Transverse colon (tissue), 4 donors: Measurements from ENCODE around the gene DKC1. TPM values are rescaled to one million over a fixed set of nuclear protein-coding genes. Genes with fewer than 3 reads are reported as not detected.

Source experiments
- DNase-seq: peaks from one replicate; pipeline ENCODE4 v3.0.0-alpha.2; 2019
- H3K27ac ChIP-seq, 4 donors: fragments of 200-600 bp; sonication (generic); 2 replicates each; pipeline ENCODE4 v1.5.1; 2016 to 2018; ENCODE audit warnings: inconsistent platforms in 4 of 4
- H3K27me3 ChIP-seq: fragments of 200-600 bp; sonication (generic); 2 replicates; pipeline ENCODE4 v1.5.1; 2017; ENCODE audit warnings: inconsistent platforms
- H3K36me3 ChIP-seq, 4 donors: fragments of 200-600 bp; sonication (generic); 2 replicates each; pipeline ENCODE4 v1.5.1; 2017 to 2019; ENCODE audit warnings: inconsistent platforms in 4 of 4
- H3K4me1 ChIP-seq, 4 donors: fragments of 200-600 bp; sonication (generic); 2 replicates each; pipeline ENCODE4 v1.5.1; 2017 to 2020; ENCODE audit warnings: inconsistent platforms in 4 of 4
- H3K4me3 ChIP-seq, 4 donors: fragments of 200-600 bp; sonication (generic); 1 replicate in 1 of 4; 2 replicates in 3 of 4; pipeline versions ENCODE4 v1.5.1 to v1.6.1; 2017 to 2019; ENCODE audit warnings: inconsistent platforms in 4 of 4
- H3K9me3 ChIP-seq, 2 donors: fragments of 200-600 bp; sonication (generic); 2 replicates each; pipeline ENCODE4 v1.5.1; 2017 to 2019; ENCODE audit warnings: inconsistent platforms in 2 of 2
- EP300 ChIP-seq: sonication (generic); formaldehyde crosslinking; IDR thresholded peaks from one replicate; pipeline ENCODE4 v1.6.1; 2017; ENCODE audit warnings: antibody characterized with exemption, low read depth
- POLR2A ChIP-seq: fragments of 450-650 bp; IDR thresholded peaks from one replicate; pipeline ENCODE4 v1.6.1; 2016; ENCODE audit warnings: antibody characterized with exemption, mild to moderate bottlenecking, moderate library complexity
- POLR2AphosphoS5 ChIP-seq, 3 donors: sonication (generic); formaldehyde crosslinking; IDR thresholded peaks; one replicate each; pipeline ENCODE4 v1.6.1; 2016; ENCODE audit warnings: antibody characterized with exemption in 3 of 3
- WGBS, 2 donors: methylation state at CpG; one replicate each; pipeline ENCODE4 v1.1.5; 2018; ENCODE audit warnings: low coverage in 1 of 2; 5-methylcytosine and 5-hydroxymethylcytosine counted together
- in situ Hi-C, 4 donors: fragments of 200-750 bp; cut with MboI; loops; one replicate each; pipeline versions ENCODE4 v1.15.0 to v1.15.1; 2017; ENCODE audit warnings: low sequenced_read_pairs in 3 of 4, low pct_ligation_motif_present in 1 of 4, low pct_unique_long_range_greater_than_20kb in 1 of 4
- intact Hi-C: fragments of 100-400 bp; cut with DNase I; formaldehyde crosslinking; loops from one replicate; pipeline ENCODE4 v1.15.1; 2023; ENCODE audit warnings: low total_unique reads
- total RNA-seq, 4 donors: library from RNA; depleted of rRNA; stranded (reverse); fragments of >200 nt; gene quantifications; one replicate each; pipeline ENCODE4 v1.1.0, GENCODE V29; 2016
- TF ChIP-seq, protein P1 (sequence below), 5 experiments: fragments of 200-600 bp in 3 of 5; fragments of 450-650 bp in 2 of 5; sonication (generic) in 3 of 5; IDR thresholded peaks; 1 replicate in 2 of 5; 2 replicates in 3 of 5; pipeline ENCODE4 v1.5.1; 2016 to 2017; ENCODE audit warnings: antibody characterized with exemption in 5 of 5, inconsistent platforms in 3 of 5, mild to moderate bottlenecking in 2 of 5, moderate library complexity in 1 of 5

DKC1 gene
- total RNA-seq, 4 donors from 2014 or later = 12.7 to 134 (median 24.9) TPM

- no peak overlapping the region for H3K4me3 ChIP-seq
- H3K4me1 ChIP-seq = peaks cover 5 to 46% (median 6%) of the 10 kb centered on the region in 4 donors
- H3K9me3 ChIP-seq = no peaks in the 10 kb centered on the region
- peak; percentile 41 to 59 (median 51) for TF ChIP-seq POLR2AphosphoS5 (IDR thresholded peaks at IDR 0.05)
- TF ChIP-seq POLR2A = no peak
- TF ChIP-seq, protein P1, sequence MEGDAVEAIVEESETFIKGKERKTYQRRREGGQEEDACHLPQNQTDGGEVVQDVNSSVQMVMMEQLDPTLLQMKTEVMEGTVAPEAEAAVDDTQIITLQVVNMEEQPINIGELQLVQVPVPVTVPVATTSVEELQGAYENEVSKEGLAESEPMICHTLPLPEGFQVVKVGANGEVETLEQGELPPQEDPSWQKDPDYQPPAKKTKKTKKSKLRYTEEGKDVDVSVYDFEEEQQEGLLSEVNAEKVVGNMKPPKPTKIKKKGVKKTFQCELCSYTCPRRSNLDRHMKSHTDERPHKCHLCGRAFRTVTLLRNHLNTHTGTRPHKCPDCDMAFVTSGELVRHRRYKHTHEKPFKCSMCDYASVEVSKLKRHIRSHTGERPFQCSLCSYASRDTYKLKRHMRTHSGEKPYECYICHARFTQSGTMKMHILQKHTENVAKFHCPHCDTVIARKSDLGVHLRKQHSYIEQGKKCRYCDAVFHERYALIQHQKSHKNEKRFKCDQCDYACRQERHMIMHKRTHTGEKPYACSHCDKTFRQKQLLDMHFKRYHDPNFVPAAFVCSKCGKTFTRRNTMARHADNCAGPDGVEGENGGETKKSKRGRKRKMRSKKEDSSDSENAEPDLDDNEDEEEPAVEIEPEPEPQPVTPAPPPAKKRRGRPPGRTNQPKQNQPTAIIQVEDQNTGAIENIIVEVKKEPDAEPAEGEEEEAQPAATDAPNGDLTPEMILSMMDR (IDR thresholded peaks at IDR 0.05) = no peak
- H3K27me3 ChIP-seq = no peaks in the 10 kb centered on the region
- H3K27ac ChIP-seq = peak overlapping the region; percentile 63 to 85 (median 75)
- DNase-seq = peak; percentile 45
- intact Hi-C loops = no loop called here
- in situ Hi-C loops = loop anchor here in 1 of 4 donors (25.0 kb wide), 1 partner anchor 99 kb away; the partner anchor contains the start of gene SMIM9
- 54% methylated on average over 8 of the region's 8 CpGs; no CpG with 5 or more reads in 1 of the 2 donors for WGBS, 2 donors
- no peaks in the 10 kb centered on the region for H3K36me3 ChIP-seq
Observed at GRCh38 chrX:154738011-154738738, 24.5 kb upstream of the DKC1 start.

- Histone ChIP-seq H3K27me3 (no peaks in the 10 kb centered on the region), H3K27ac (no peak overlapping the region), H3K4me3 (no peak overlapping the region), H3K9me3 (no peaks in the 10 kb centered on the region), H3K36me3 (no peaks in the 10 kb centered on the region), H3K4me1 (peaks cover 5 to 28% (median 6%) of the 10 kb centered on the region in 4 donors)
- WGBS, 2 donors = 61 to 100% methylated on average over 1 to 2 of the region's 2 CpGs
- TF ChIP-seq POLR2AphosphoS5 (IDR thresholded peaks at IDR 0.05) = no peak
- no peak for TF ChIP-seq POLR2A
- TF ChIP-seq, protein P1 (IDR thresholded peaks at IDR 0.05) = no peak
- TF ChIP-seq EP300 = no peak
- in situ Hi-C loops = loop anchor here in 1 of 4 donors (25.0 kb wide), 1 partner anchor 97 kb away; the partner anchor contains the start of gene SMIM9
- DNase-seq = no peak
- intact Hi-C loops = no loop called here
Observed at GRCh38 chrX:154739952-154740465, 22.7 kb upstream of the DKC1 start.

DNA sequence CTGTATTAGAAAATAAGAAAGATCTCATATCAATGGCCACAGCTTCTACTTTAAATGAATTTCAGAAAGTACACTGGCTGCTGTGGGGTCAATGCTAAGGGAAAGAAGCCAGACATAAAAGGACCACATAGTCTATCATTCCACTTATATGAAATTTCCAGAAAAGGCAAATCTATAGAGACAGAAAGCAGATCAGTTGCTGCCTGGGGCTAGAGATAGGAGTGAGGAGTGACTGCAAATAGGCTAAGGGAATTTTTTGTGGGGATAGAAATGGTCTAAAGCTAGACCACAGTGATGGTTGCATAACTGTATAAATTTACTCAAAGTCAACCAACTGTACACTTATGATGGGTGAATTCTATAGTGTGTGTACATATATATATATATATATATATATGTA is 20.1 kb upstream of the DKC1 start:
- H3K9me3 ChIP-seq = no peaks in the 10 kb centered on the region
- peaks cover 0 to 7% (median 2%) of the 10 kb centered on the region in 4 donors for H3K4me1 ChIP-seq
- no peaks in the 10 kb centered on the region for H3K27me3 ChIP-seq
- no peaks in the 10 kb centered on the region for H3K36me3 ChIP-seq
- in situ Hi-C loops (loop anchor here in 1 of 4 donors (25.0 kb wide), 1 partner anchor 95 kb away; the partner anchor contains the start of gene SMIM9), intact Hi-C loops (no loop called here)
- no peak for DNase-seq
- no peak overlapping the region for H3K27ac ChIP-seq
- no peak overlapping the region for H3K4me3 ChIP-seq
- TF ChIP-seq, protein P1 (IDR thresholded peaks at IDR 0.05) = no peak
- no peak for TF ChIP-seq POLR2AphosphoS5 (IDR thresholded peaks at IDR 0.05)
- TF ChIP-seq POLR2A = no peak
- TF ChIP-seq EP300 = no peak

GRCh38 chrX:154748712-154749339 is 13.8 kb upstream of the DKC1 start:
- intact Hi-C loops (no loop called here), in situ Hi-C loops (loop anchor here in 1 of 4 donors (25.0 kb wide), 1 partner anchor 88 kb away; the partner anchor contains the start of gene SMIM9)
- no peaks in the 10 kb centered on the region for H3K27me3 ChIP-seq
- DNase-seq = no peak
- no peaks in the 10 kb centered on the region for H3K36me3 ChIP-seq
- H3K4me3 ChIP-seq = no peak overlapping the region
- TF ChIP-seq, protein P1 (IDR thresholded peaks at IDR 0.05) = peak; percentile 53 to 80 (median 60)
- TF ChIP-seq POLR2AphosphoS5 (IDR thresholded peaks at IDR 0.05) = no peak
- H3K4me1 ChIP-seq = peaks cover 0 to 8% (median 0%) of the 10 kb centered on the region in 4 donors
- no peaks in the 10 kb centered on the region for H3K9me3 ChIP-seq
- whole genome bisulfite sequencing, 2 donors = 29% methylated on average over 11 of the region's 11 CpGs; no CpG with 5 or more reads in 1 of the 2 donors
- peak overlapping the region in 3 of 4 donors; percentile 23 to 79 (median 40) for H3K27ac ChIP-seq
